Skin of body (tissue), 2 donors: ENCODE measurements around the gene MPDZ. TPM values are rescaled to one million over a fixed set of nuclear protein-coding genes. Genes with fewer than 3 reads are reported as not detected.

ENCODE experiments used
- DNase-seq: peaks from one replicate; lab custom pipeline; 2025; lab: John Stamatoyannopoulos, UW
- total RNA-seq: library from RNA; depleted of rRNA; stranded (reverse); fragments of >200 nt; gene quantifications from one replicate; pipeline ENCODE4 v1.2.3, GENCODE V29; 2014

MPDZ gene
- total RNA-seq, 1 donor from 2014 or later: 47.2 TPM

GRCh38 chr9:13179257-13179656, 100.2 kb downstream of the MPDZ start:
- DNase-seq: no peak

DNA sequence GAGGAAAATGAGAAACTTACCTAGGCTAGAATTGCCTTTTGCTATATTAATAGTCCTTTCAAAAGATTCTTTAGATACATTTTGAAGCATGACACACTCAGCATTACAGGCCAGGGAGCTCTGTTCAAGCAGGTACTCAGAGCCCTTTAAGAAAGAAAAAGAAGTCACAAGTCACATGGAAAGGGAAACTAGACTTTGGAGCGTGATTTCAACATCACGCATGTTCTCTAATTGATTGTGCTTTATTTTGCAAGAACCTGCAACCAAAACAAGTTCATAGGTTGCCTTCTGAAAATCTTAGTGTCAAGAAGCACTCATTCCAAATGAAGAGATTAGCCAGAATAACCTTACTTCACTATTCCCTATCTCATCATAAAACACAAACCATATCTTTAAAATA, 103.8 kb downstream of the MPDZ start:
- no peak for DNase-seq

DNA sequence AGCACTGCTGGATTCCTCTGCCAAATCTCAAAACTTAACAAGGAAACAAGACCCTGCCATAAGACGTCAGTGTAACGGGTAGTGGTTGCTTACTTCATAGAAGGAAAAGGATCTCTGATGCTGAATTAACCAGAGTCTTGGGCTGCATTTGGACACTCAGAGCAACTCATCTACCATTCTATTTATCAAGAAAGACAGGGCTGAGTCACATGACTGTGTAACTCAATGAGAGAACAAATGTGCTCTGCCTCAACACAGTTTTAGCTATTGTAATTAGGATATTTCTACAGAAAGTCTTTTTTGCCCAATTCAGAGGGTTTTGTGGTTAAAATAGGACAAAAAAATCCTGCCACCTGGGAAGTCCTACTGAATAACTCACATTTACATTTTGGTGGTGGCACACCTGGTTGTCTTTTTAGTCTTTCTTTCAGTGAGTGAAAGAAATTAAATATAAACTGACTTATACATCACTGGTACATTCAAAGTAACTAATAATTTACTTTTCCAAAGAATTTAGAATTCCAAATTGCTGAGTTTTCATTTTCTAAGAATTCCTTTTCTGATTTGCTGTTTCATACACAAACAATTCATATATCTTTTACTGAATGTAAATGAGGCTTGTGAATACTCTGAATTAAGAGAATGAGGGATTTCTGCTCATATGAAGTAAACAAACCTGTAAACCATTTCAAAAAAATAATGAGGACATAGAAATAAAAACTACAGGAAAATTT, 104.4 kb downstream of the MPDZ start:
- no peak for DNase-seq

GRCh38 chr9:13173553-13173952, 105.9 kb downstream of the MPDZ start:
- no peak for DNase-seq

- DNase-seq: no peak
Observed at GRCh38 chr9:13171261-13171660, 108.2 kb downstream of the MPDZ start.

DNA sequence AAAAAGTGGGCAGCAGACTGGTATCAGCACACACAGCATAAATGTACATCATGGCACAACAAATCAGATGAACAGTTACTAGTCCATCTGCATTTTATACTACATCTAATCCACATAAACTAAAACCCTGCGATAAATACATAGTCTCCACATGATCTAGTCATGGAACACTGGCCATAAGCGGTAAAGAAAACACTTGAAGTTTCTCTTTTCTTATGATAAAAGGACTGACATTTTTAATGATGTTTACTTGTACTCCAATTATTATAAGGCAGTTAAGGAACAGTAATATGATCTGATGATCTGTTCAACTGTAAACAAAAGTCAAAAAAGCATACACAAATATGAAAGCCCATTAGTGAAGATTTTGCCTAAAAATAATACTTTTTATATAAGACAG, 112.5 kb downstream of the MPDZ start:
- no peak for DNase-seq

DNA sequence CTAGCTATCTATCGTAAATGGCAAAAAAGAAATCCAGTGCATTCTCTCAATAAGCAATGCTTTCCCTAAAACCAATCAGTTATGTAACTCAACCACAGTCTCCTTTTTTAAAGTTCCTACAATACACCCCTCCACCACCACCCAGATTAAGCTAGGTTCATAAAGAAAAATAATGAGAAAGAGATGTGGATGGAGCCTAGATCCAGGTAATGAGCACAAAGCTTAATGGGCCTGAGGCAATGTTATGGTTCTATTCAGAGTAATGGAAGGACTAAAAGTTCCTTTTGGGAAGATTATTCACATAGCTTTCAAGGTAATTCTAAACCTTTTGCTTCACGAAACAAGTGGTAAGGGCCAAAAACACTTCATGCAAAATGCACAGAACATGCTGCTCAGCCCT, 113.5 kb downstream of the MPDZ start:
- DNase-seq: no peak

GRCh38 chr9:13165236-13165945, 114.1 kb downstream of the MPDZ start:
- DNase-seq: no peak

- DNase-seq: no peak
Observed at GRCh38 chr9:13163946-13164345, 115.5 kb downstream of the MPDZ start.

- no peak for DNase-seq
Observed at GRCh38 chr9:13163287-13163686, 116.2 kb downstream of the MPDZ start.

GRCh38 chr9:13160051-13160450, 119.4 kb downstream of the MPDZ start:
- DNase-seq: no peak

DNA sequence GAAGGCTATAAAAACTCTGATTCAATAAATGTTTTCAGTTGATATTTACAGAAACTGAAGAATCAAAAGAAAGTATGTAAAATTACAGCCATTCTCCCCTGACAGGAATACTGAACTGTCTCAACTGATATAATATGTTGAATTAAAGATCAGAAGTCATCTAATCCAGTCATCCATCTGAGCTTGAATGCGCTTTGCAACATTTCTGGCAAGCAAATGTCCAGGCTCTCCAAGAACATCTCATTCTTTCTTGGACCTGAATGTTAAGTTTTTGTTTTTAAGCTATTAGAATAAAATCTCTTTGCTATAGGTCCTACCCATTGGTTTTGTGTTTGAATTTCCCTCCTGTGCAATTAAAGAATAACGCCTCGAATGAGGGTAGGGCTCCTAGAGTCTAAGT, 120.5 kb downstream of the MPDZ start:
- DNase-seq: peak; percentile 14

DNA sequence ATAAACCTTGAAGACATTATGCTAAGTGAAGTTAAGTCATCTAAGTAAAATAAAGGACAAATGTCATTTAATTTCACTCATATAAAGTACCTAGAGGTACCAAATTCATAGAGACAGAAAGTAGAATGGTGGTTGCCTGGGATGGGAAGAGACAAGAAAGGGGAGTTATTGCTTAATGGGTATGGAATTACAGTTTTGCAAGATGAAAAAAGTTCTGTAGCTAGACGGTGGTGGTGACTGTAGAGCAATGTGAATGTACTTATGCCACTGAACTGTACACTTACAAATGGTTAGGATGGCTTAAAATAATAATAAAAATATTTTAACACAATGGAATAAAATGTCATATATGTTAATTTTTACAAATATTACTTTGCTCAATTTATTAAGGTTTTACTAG, 128.0 kb downstream of the MPDZ start:
- no peak for DNase-seq

- DNase-seq: no peak
Observed at GRCh38 chr9:13149454-13149853, 130.0 kb downstream of the MPDZ start.

GRCh38 chr9:13146840-13147239, 132.7 kb downstream of the MPDZ start:
- DNase-seq: no peak

DNA sequence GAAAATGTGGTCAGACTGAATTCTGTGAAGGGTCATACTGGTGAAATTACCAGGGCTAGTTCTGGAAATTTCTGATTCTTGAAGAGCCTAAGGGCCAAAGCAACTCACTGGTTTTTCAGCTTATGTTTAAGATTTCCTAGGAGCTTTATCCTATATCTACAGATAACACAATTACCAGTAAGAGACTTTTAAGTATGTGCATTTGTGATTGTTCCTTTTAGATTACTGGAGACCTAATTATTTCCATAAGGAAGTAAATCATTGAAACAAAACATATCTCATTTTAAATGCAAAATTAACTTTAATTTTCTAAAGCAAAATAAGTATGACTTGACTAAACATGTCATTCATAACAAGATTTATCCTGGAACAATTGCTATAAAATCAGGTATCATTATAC, 134.2 kb downstream of the MPDZ start:
- no peak for DNase-seq

GRCh38 chr9:13144166-13144775, 135.2 kb downstream of the MPDZ start:
- DNase-seq: peak; percentile 16

DNA sequence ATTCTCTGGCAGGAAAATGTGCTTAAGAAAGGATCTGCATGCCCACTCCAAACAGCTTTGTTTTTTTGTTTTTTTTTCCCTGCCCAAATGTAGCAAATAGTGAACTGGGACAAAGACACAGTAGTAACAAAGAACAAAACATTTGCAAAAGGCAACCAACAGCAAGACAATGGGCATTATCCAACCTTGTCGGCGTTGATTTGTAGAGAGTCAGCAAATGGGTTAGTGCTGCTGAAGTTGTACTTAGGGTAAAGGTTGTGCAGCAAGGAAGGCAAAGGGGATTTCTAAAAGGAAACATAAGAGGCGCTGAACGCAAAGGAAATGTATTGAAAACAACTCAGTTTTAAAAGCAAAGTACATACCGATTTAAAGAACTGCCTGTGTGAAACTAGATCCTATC, 136.2 kb downstream of the MPDZ start:
- no peak for DNase-seq

DNA sequence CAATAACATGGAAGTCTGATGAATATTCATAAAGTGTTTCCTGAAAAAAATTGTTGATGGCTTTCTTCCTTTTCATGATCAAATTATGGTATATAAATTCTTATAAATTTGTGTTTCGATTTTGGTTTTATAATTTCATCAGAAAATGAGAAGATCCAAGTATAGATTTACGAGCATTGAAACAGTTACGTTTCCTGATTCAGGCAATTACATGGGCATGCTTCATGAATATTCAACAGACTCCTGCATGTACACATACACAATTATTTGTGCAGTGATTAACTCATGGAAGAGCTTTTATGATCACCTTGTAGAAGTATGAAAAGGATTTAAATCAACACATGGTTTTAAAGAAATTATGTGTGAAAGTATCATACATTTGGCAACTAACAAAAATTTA, 136.7 kb downstream of the MPDZ start:
- DNase-seq: no peak

GRCh38 chr9:13141629-13142028, 137.9 kb downstream of the MPDZ start:
- no peak for DNase-seq

- DNase-seq: no peak
Observed at GRCh38 chr9:13140843-13141592, 138.5 kb downstream of the MPDZ start.

- peak; percentile 70 for DNase-seq
Observed at GRCh38 chr9:13139641-13140171, 139.8 kb downstream of the MPDZ start.
